ENCODE data around the gene MYOM1.

The MYOM1 gene

GRCh38 chr18:3115447-3116030, 104.2 kb downstream of the MYOM1 start:
- WGBS, 2 donors (ENCODE audit: extremely low coverage in 2 of 2, insufficient read length in 2 of 2, insufficient replicate concordance in 1 of 2) = no CpG with 5 or more reads among the region's 7 CpGs
- H3K4me2 ChIP-seq (ENCODE audit: insufficient read depth, low read length, poor library complexity, severe bottlenecking) = no peak overlapping the region

GRCh38 chr18:3114451-3114850, 105.3 kb downstream of the MYOM1 start:
- Histone ChIP-seq H3K9me3 (replicated peaks in 1 of 2; ENCODE audit: control insufficient read depth in 2 of 2, insufficient read depth in 1 of 2, low read depth in 1 of 2, low read length in 2 of 2) (no peaks in the 10 kb centered on the region), H3K4me2 (ENCODE audit: insufficient read depth, low read length, poor library complexity, severe bottlenecking) (no peak overlapping the region), H3K9ac (ENCODE audit: low read depth, low read length, poor library complexity) (no peak overlapping the region), H3K23ac (ENCODE audit: low read depth, low read length, poor library complexity) (no peak overlapping the region), H3K4ac (ENCODE audit: low read length) (no peak overlapping the region), H3K27ac (replicated peaks; ENCODE audit: low read length) (no peak overlapping the region), H3K27me3 (ENCODE audit: control insufficient read depth in 3 of 3, insufficient read depth in 3 of 3, low read depth in 1 of 3, low read length in 3 of 3) (no peaks in the 10 kb centered on the region), H3K14ac (ENCODE audit: low read length) (no peak overlapping the region), H2BK15ac (ENCODE audit: low read length) (no peak overlapping the region), H2BK120ac (ENCODE audit: low read depth, low read length) (no peak overlapping the region), H3K18ac (ENCODE audit: low read length) (no peak overlapping the region), H2AK5ac (ENCODE audit: low read depth, low read length) (no peak overlapping the region), H3K4me3 (ENCODE audit: low read length in 2 of 2) (no peak overlapping the region), H4K91ac (ENCODE audit: low read depth, low read length, poor library complexity) (no peak overlapping the region), H3K79me1 (ENCODE audit: low read depth, low read length) (no peaks in the 10 kb centered on the region), H2AFZ (ENCODE audit: low read length) (no peak overlapping the region), H4K8ac (ENCODE audit: low read depth, low read length) (no peak overlapping the region), H3K4me1 (ENCODE audit: control insufficient read depth in 2 of 2, insufficient read depth in 1 of 2, low read depth in 1 of 2, low read length in 2 of 2) (peaks cover 0 to 2% of the 10 kb centered on the region in 2 donors), H3K36me3 (replicated peaks in 1 of 2; ENCODE audit: control insufficient read depth in 2 of 2, insufficient read depth in 2 of 2, low read length in 2 of 2) (no peaks in the 10 kb centered on the region), H2BK5ac (ENCODE audit: low read length) (no peak overlapping the region), H2BK12ac (ENCODE audit: low read length) (no peak overlapping the region)
- WGBS, 2 donors (ENCODE audit: extremely low coverage in 2 of 2, insufficient read length in 2 of 2, insufficient replicate concordance in 1 of 2) = no CpG with 5 or more reads among the region's 3 CpGs
- no peak for DNase-seq (ENCODE audit: low spot score)

More at GRCh38 chr18:3115447-3116030, 104.2 kb downstream of the MYOM1 start:
- Histone ChIP-seq H4K91ac (ENCODE audit: low read depth, low read length, poor library complexity) (no peak overlapping the region), H3K27ac (replicated peaks; ENCODE audit: low read length) (no peak overlapping the region), H3K4me1 (ENCODE audit: control insufficient read depth in 2 of 2, insufficient read depth in 1 of 2, low read depth in 1 of 2, low read length in 2 of 2) (peaks cover 0 to 2% of the 10 kb centered on the region in 2 donors), H2BK12ac (ENCODE audit: low read length) (no peak overlapping the region), H3K18ac (ENCODE audit: low read length) (no peak overlapping the region), H2BK15ac (ENCODE audit: low read length) (no peak overlapping the region), H3K9me3 (replicated peaks in 1 of 2; ENCODE audit: control insufficient read depth in 2 of 2, insufficient read depth in 1 of 2, low read depth in 1 of 2, low read length in 2 of 2) (no peaks in the 10 kb centered on the region), H2AFZ (ENCODE audit: low read length) (no peak overlapping the region), H2AK5ac (ENCODE audit: low read depth, low read length) (no peak overlapping the region), H3K14ac (ENCODE audit: low read length) (no peak overlapping the region), H3K23ac (ENCODE audit: low read depth, low read length, poor library complexity) (no peak overlapping the region), H3K4ac (ENCODE audit: low read length) (no peak overlapping the region), H3K9ac (ENCODE audit: low read depth, low read length, poor library complexity) (no peak overlapping the region), H3K4me3 (ENCODE audit: low read length in 2 of 2) (no peak overlapping the region), H4K8ac (ENCODE audit: low read depth, low read length) (no peak overlapping the region), H3K36me3 (replicated peaks in 1 of 2; ENCODE audit: control insufficient read depth in 2 of 2, insufficient read depth in 2 of 2, low read length in 2 of 2) (no peaks in the 10 kb centered on the region), H2BK5ac (ENCODE audit: low read length) (no peak overlapping the region), H3K27me3 (ENCODE audit: control insufficient read depth in 3 of 3, insufficient read depth in 3 of 3, low read depth in 1 of 3, low read length in 3 of 3) (no peaks in the 10 kb centered on the region), H2BK120ac (ENCODE audit: low read depth, low read length) (no peak overlapping the region), H3K79me1 (ENCODE audit: low read depth, low read length) (no peaks in the 10 kb centered on the region)
- DNase-seq (ENCODE audit: low spot score) = no peak

GRCh38 chr18:3114026-3114425, 105.7 kb downstream of the MYOM1 start:
- no CpG with 5 or more reads among the region's 8 CpGs for WGBS, 2 donors (ENCODE audit: extremely low coverage in 2 of 2, insufficient read length in 2 of 2, insufficient replicate concordance in 1 of 2)
- no peaks in the 10 kb centered on the region for H3K36me3 ChIP-seq (replicated peaks in 1 of 2; ENCODE audit: control insufficient read depth in 2 of 2, insufficient read depth in 2 of 2, low read length in 2 of 2)
- H3K27me3 ChIP-seq (ENCODE audit: control insufficient read depth in 3 of 3, insufficient read depth in 3 of 3, low read depth in 1 of 3, low read length in 3 of 3) = no peaks in the 10 kb centered on the region
- H3K27ac ChIP-seq (replicated peaks; ENCODE audit: low read length) = no peak overlapping the region
- no peak overlapping the region for H2BK5ac ChIP-seq (ENCODE audit: low read length)
- H3K4me2 ChIP-seq (ENCODE audit: insufficient read depth, low read length, poor library complexity, severe bottlenecking) = no peak overlapping the region
- H3K14ac ChIP-seq (ENCODE audit: low read length) = no peak overlapping the region
- no peak overlapping the region for H2BK12ac ChIP-seq (ENCODE audit: low read length)
- H3K9ac ChIP-seq (ENCODE audit: low read depth, low read length, poor library complexity) = no peak overlapping the region
- no peak overlapping the region for H3K4me3 ChIP-seq (ENCODE audit: low read length in 2 of 2)
- no peak overlapping the region for H3K18ac ChIP-seq (ENCODE audit: low read length)
- no peaks in the 10 kb centered on the region for H3K79me1 ChIP-seq (ENCODE audit: low read depth, low read length)
- H2BK120ac ChIP-seq (ENCODE audit: low read depth, low read length) = no peak overlapping the region
- H2AK5ac ChIP-seq (ENCODE audit: low read depth, low read length) = no peak overlapping the region
- no peak overlapping the region for H2BK15ac ChIP-seq (ENCODE audit: low read length)
- DNase-seq (ENCODE audit: low spot score) = no peak
- H3K4ac ChIP-seq (ENCODE audit: low read length) = peak overlapping the region; percentile 28
- H2AFZ ChIP-seq (ENCODE audit: low read length) = no peak overlapping the region
- no peaks in the 10 kb centered on the region for H3K4me1 ChIP-seq (ENCODE audit: control insufficient read depth in 2 of 2, insufficient read depth in 1 of 2, low read depth in 1 of 2, low read length in 2 of 2)
- no peaks in the 10 kb centered on the region for H3K9me3 ChIP-seq (replicated peaks in 1 of 2; ENCODE audit: control insufficient read depth in 2 of 2, insufficient read depth in 1 of 2, low read depth in 1 of 2, low read length in 2 of 2)
- no peak overlapping the region for H4K8ac ChIP-seq (ENCODE audit: low read depth, low read length)
- H3K23ac ChIP-seq (ENCODE audit: low read depth, low read length, poor library complexity) = no peak overlapping the region
- H4K91ac ChIP-seq (ENCODE audit: low read depth, low read length, poor library complexity) = no peak overlapping the region

GRCh38 chr18:3111523-3112240, 108.1 kb downstream of the MYOM1 start:
- Histone ChIP-seq H3K9ac (ENCODE audit: low read depth, low read length, poor library complexity) (no peak overlapping the region), H3K27ac (replicated peaks; ENCODE audit: low read length) (no peak overlapping the region), H3K9me3 (replicated peaks in 1 of 2; ENCODE audit: control insufficient read depth in 2 of 2, insufficient read depth in 1 of 2, low read depth in 1 of 2, low read length in 2 of 2) (no peaks in the 10 kb centered on the region), H3K4me2 (ENCODE audit: insufficient read depth, low read length, poor library complexity, severe bottlenecking) (no peak overlapping the region), H2AFZ (ENCODE audit: low read length) (no peak overlapping the region), H2BK15ac (ENCODE audit: low read length) (no peak overlapping the region), H3K36me3 (replicated peaks in 1 of 2; ENCODE audit: control insufficient read depth in 2 of 2, insufficient read depth in 2 of 2, low read length in 2 of 2) (no peaks in the 10 kb centered on the region), H2AK5ac (ENCODE audit: low read depth, low read length) (no peak overlapping the region), H2BK5ac (ENCODE audit: low read length) (no peak overlapping the region), H3K23ac (ENCODE audit: low read depth, low read length, poor library complexity) (no peak overlapping the region), H3K4me3 (ENCODE audit: low read length in 2 of 2) (no peak overlapping the region), H3K27me3 (ENCODE audit: control insufficient read depth in 3 of 3, insufficient read depth in 3 of 3, low read depth in 1 of 3, low read length in 3 of 3) (no peaks in the 10 kb centered on the region), H3K4me1 (ENCODE audit: control insufficient read depth in 2 of 2, insufficient read depth in 1 of 2, low read depth in 1 of 2, low read length in 2 of 2) (no peaks in the 10 kb centered on the region), H4K91ac (ENCODE audit: low read depth, low read length, poor library complexity) (no peak overlapping the region), H3K18ac (ENCODE audit: low read length) (no peak overlapping the region), H2BK12ac (ENCODE audit: low read length) (no peak overlapping the region), H2BK120ac (ENCODE audit: low read depth, low read length) (no peak overlapping the region), H3K4ac (ENCODE audit: low read length) (no peak overlapping the region), H3K79me1 (ENCODE audit: low read depth, low read length) (no peaks in the 10 kb centered on the region), H3K14ac (ENCODE audit: low read length) (no peak overlapping the region), H4K8ac (ENCODE audit: low read depth, low read length) (no peak overlapping the region)
- no CpG with 5 or more reads among the region's 6 CpGs for WGBS, 2 donors (ENCODE audit: extremely low coverage in 2 of 2, insufficient read length in 2 of 2, insufficient replicate concordance in 1 of 2)
- DNase-seq (ENCODE audit: low spot score) = no peak
